ENCODE results near the gene CPSF7. TPM values are rescaled to one million over a fixed set of nuclear protein-coding genes. Genes with fewer than 3 reads are reported as not detected.

Gene CPSF7
- total and polyA plus RNA-seq, 10 of the 15 experiments (the other 5 are each of a cell fraction or from before 2014, with no cell fraction given) = 14.9 to 93.1 (median 60.9) TPM

DNA sequence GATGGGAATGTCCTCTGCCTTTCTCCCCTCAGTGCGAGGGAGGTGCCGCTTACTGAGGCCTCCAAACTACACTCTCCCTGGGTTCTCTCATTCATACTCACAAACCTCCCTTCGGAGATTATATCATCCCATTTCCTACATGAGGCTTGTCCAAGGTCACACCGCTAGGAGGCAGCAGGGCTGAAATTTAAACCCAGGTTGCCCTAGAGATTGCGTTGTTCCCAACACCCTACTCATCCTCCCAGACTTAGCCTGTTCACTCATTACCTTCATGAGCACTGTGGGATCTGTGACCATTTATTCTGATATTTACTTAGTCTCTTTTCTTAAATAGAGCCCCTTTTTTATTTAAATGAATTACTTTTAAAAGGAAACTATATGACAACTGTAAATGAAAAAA lies 31.2 kb upstream of the CPSF7 start:
- H3K9ac ChIP-seq (ENCODE audit: control insufficient read depth, insufficient read depth, low read length) = no peak overlapping the region
- 0 out of 2 replicates have a peak, but pooled peaks cover 2% of the 10 kb centered on the region for H4K20me1 ChIP-seq (ENCODE audit: control insufficient read depth, insufficient read depth)
- RAD21 ChIA-PET (ENCODE audit: unreplicated experiment) = no interaction called here
- TF ChIP-seq, protein P1, sequence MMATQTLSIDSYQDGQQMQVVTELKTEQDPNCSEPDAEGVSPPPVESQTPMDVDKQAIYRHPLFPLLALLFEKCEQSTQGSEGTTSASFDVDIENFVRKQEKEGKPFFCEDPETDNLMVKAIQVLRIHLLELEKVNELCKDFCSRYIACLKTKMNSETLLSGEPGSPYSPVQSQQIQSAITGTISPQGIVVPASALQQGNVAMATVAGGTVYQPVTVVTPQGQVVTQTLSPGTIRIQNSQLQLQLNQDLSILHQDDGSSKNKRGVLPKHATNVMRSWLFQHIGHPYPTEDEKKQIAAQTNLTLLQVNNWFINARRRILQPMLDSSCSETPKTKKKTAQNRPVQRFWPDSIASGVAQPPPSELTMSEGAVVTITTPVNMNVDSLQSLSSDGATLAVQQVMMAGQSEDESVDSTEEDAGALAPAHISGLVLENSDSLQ (IDR thresholded peaks at IDR 0.05) = no peak
- TF ChIP-seq, protein P2, sequence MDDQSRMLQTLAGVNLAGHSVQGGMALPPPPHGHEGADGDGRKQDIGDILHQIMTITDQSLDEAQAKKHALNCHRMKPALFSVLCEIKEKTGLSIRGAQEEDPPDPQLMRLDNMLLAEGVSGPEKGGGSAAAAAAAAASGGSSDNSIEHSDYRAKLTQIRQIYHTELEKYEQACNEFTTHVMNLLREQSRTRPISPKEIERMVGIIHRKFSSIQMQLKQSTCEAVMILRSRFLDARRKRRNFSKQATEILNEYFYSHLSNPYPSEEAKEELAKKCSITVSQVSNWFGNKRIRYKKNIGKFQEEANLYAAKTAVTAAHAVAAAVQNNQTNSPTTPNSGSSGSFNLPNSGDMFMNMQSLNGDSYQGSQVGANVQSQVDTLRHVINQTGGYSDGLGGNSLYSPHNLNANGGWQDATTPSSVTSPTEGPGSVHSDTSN (IDR thresholded peaks at IDR 0.05; ENCODE audit: insufficient replicate concordance, low read depth, low read length) = no peak
- no peak for TF ChIP-seq NFYB (IDR thresholded peaks at IDR 0.05; ENCODE audit: insufficient read depth, low read depth, low read length)
- TF ChIP-seq ZNF217 (IDR thresholded peaks at IDR 0.05) = no peak
- TF ChIP-seq TCF3 (IDR thresholded peaks at IDR 0.05; ENCODE audit: borderline replicate concordance, insufficient read depth, low read depth, low read length) = no peak
- TF ChIP-seq ZNF207 (IDR thresholded peaks at IDR 0.05; ENCODE audit: borderline replicate concordance) = no peak
- TF ChIP-seq EP300 (IDR thresholded peaks at IDR 0.05; ENCODE audit: borderline replicate concordance in 1 of 2, control insufficient read depth in 1 of 2, low read depth in 2 of 2, low read length in 2 of 2) = no peak
- no peak for TF ChIP-seq KLF5 (IDR thresholded peaks at IDR 0.05; ENCODE audit: partially characterized antibody)
- TF ChIP-seq HDAC2 (IDR thresholded peaks at IDR 0.05) = no peak
- TF ChIP-seq TCF12 (IDR thresholded peaks at IDR 0.05; ENCODE audit: low read depth, low read length) = no peak
- TF ChIP-seq, protein P3, sequence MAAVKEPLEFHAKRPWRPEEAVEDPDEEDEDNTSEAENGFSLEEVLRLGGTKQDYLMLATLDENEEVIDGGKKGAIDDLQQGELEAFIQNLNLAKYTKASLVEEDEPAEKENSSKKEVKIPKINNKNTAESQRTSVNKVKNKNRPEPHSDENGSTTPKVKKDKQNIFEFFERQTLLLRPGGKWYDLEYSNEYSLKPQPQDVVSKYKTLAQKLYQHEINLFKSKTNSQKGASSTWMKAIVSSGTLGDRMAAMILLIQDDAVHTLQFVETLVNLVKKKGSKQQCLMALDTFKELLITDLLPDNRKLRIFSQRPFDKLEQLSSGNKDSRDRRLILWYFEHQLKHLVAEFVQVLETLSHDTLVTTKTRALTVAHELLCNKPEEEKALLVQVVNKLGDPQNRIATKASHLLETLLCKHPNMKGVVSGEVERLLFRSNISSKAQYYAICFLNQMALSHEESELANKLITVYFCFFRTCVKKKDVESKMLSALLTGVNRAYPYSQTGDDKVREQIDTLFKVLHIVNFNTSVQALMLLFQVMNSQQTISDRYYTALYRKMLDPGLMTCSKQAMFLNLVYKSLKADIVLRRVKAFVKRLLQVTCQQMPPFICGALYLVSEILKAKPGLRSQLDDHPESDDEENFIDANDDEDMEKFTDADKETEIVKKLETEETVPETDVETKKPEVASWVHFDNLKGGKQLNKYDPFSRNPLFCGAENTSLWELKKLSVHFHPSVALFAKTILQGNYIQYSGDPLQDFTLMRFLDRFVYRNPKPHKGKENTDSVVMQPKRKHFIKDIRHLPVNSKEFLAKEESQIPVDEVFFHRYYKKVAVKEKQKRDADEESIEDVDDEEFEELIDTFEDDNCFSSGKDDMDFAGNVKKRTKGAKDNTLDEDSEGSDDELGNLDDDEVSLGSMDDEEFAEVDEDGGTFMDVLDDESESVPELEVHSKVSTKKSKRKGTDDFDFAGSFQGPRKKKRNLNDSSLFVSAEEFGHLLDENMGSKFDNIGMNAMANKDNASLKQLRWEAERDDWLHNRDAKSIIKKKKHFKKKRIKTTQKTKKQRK (IDR thresholded peaks at IDR 0.05; ENCODE audit: low read depth, low read length) = no peak
- TF ChIP-seq EZH2 (IDR thresholded peaks at IDR 0.05; ENCODE audit: borderline replicate concordance, control insufficient read depth, low read depth, low read length) = no peak
- TF ChIP-seq CBX5 (IDR thresholded peaks at IDR 0.05; ENCODE audit: low read depth) = no peak
- no peak for TF ChIP-seq CHD4 (IDR thresholded peaks at IDR 0.05)
- TF ChIP-seq PAX8 (IDR thresholded peaks at IDR 0.05) = no peak
- no peak for TF ChIP-seq NBN (IDR thresholded peaks at IDR 0.05)
- TF ChIP-seq, protein P4, sequence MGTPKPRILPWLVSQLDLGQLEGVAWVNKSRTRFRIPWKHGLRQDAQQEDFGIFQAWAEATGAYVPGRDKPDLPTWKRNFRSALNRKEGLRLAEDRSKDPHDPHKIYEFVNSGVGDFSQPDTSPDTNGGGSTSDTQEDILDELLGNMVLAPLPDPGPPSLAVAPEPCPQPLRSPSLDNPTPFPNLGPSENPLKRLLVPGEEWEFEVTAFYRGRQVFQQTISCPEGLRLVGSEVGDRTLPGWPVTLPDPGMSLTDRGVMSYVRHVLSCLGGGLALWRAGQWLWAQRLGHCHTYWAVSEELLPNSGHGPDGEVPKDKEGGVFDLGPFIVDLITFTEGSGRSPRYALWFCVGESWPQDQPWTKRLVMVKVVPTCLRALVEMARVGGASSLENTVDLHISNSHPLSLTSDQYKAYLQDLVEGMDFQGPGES (IDR thresholded peaks at IDR 0.05) = no peak
- TF ChIP-seq POLR2AphosphoS2 (IDR thresholded peaks at IDR 0.05; ENCODE audit: low read depth, low read length) = no peak
- SMC1A ChIA-PET (ENCODE audit: uncharacterized antibody, unreplicated experiment) = no interaction called here
- no peaks in the 10 kb centered on the region for H3K4me1 ChIP-seq (ENCODE audit: control insufficient read depth, insufficient read depth, low read length)
- ATAC-seq (no peak), DNase-seq (ENCODE audit: low read depth, low spot score) (no peak), FAIRE-seq (no peak)
- H2AFZ ChIP-seq (ENCODE audit: control insufficient read depth, low read depth, low read length) = no peak overlapping the region
- CTCF ChIA-PET = no interaction called here
- BruUV-seq (replicated peaks) = no TSS peak
- H3K9me3 ChIP-seq (replicated peaks; ENCODE audit: control insufficient read depth, insufficient read depth, low read length) = no peaks in the 10 kb centered on the region
- whole genome bisulfite sequencing (ENCODE audit: insufficient coverage, insufficient replicate concordance, low lambda C conversion rate, missing lambda C conversion rate) = 97% methylated on average over 5 of the region's 5 CpGs
- no peaks in the 10 kb centered on the region for H3K36me3 ChIP-seq (ENCODE audit: control insufficient read depth in 2 of 2, insufficient read depth in 2 of 2, low read length in 1 of 2)
- no peak overlapping the region for H3K4me3 ChIP-seq
- H3K4me2 ChIP-seq (ENCODE audit: control insufficient read depth, insufficient read depth) = no peak overlapping the region
- POLR2A ChIA-PET = no interaction called here
- H3K27me3 ChIP-seq (replicated peaks in 1 of 2; ENCODE audit: control insufficient read depth in 2 of 2, insufficient read depth in 2 of 2, low read length in 1 of 2) = no peaks in the 10 kb centered on the region
- H3K27ac ChIP-seq (ENCODE audit: control insufficient read depth, insufficient read depth) = no peak overlapping the region
- in situ Hi-C loops (cut with MboI) = no loop called here
- intact Hi-C loops (cut with micrococcal nuclease; ENCODE audit: unreplicated experiment) = no loop called here
- H3K79me2 ChIP-seq (ENCODE audit: control insufficient read depth, insufficient read depth, low read length) = no peaks in the 10 kb centered on the region
